ENCODE measurements around the gene MYO18A.

DNA sequence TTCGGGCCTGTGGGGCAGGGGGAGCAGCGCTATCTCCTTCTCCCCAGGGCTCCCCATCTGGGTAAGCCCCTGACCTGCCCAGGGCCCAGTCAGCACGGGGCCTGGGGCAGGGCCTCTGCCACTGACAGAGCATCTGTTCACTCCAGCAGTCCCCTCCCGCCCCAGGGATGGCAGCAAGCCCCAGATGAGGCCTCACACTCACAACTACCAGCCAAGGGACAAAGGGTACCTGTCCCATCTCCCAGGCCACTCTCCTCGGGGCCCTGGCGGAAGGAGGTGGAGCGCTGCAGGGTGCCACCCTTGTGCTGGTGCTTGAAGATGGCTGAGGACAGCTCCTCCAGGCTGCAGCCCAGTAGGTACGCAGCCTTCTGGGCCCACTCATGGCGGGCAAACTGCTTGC lies 64.8 kb downstream of the MYO18A start:
- TF ChIP-seq ZFX (IDR thresholded peaks at IDR 0.05; ENCODE audit: borderline replicate concordance), result no peak
- TF ChIP-seq, protein P1, sequence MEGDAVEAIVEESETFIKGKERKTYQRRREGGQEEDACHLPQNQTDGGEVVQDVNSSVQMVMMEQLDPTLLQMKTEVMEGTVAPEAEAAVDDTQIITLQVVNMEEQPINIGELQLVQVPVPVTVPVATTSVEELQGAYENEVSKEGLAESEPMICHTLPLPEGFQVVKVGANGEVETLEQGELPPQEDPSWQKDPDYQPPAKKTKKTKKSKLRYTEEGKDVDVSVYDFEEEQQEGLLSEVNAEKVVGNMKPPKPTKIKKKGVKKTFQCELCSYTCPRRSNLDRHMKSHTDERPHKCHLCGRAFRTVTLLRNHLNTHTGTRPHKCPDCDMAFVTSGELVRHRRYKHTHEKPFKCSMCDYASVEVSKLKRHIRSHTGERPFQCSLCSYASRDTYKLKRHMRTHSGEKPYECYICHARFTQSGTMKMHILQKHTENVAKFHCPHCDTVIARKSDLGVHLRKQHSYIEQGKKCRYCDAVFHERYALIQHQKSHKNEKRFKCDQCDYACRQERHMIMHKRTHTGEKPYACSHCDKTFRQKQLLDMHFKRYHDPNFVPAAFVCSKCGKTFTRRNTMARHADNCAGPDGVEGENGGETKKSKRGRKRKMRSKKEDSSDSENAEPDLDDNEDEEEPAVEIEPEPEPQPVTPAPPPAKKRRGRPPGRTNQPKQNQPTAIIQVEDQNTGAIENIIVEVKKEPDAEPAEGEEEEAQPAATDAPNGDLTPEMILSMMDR (IDR thresholded peaks at IDR 0.05), result no peak

All from 22Rv1 (cell line).